GM23338 (cell line): ENCODE results near the gene NUPR1. TPM values are rescaled to one million over a fixed set of nuclear protein-coding genes. Genes with fewer than 3 reads are reported as not detected.

Source experiments
- ATAC-seq: fragments of 200-7000 bp; cut with Tn5 transposase; 3 replicates; pipeline ENCODE4 v1.9.1; 2020
- DNase-seq: peaks from one replicate; pipeline ENCODE4 v3.0.0-alpha.2; 2015; ENCODE audit warnings: low spot score
- H2AFZ ChIP-seq: fragments of 200-600 bp; sonication (generic); 2 replicates; pipeline ENCODE4 v1.8.0; 2016; ENCODE audit warnings: antibody characterized with exemption, mild to moderate bottlenecking, moderate library complexity
- H3F3A ChIP-seq: fragments of 200-600 bp; sonication (generic); replicated peaks from 2 replicates; pipeline ENCODE4 v1.8.0; 2017; ENCODE audit warnings: antibody characterized with exemption, mixed run types, low read depth
- H3K27ac ChIP-seq: fragments of 200-600 bp; sonication (generic); 2 replicates; pipeline ENCODE4 v1.6.1; 2016; ENCODE audit warnings: low read depth
- H3K27me3 ChIP-seq: fragments of 200-600 bp; sonication (generic); 2 replicates; pipeline ENCODE4 v1.8.0; 2016; ENCODE audit warnings: mild to moderate bottlenecking, mixed run types, moderate library complexity; ENCODE audit not compliant: insufficient read depth
- H3K36me3 ChIP-seq: fragments of 200-600 bp; sonication (generic); 2 replicates; pipeline ENCODE4 v1.8.0; 2016; ENCODE audit warnings: mild to moderate bottlenecking; ENCODE audit not compliant: insufficient read depth
- H3K4me1 ChIP-seq: fragments of 200-600 bp; sonication (generic); 2 replicates; pipeline ENCODE4 v1.8.0; 2016; ENCODE audit warnings: mild to moderate bottlenecking, moderate library complexity; ENCODE audit not compliant: insufficient read depth
- H3K4me2 ChIP-seq: fragments of 200-600 bp; sonication (generic); 2 replicates; pipeline ENCODE4 v1.7.1; 2017; ENCODE audit warnings: mixed run types
- H3K4me3 ChIP-seq: fragments of 200-600 bp; sonication (generic); 2 replicates; pipeline ENCODE4 v1.6.1; 2016; ENCODE audit warnings: mixed run types
- H3K79me2 ChIP-seq: fragments of 200-600 bp; sonication (generic); replicated peaks from 2 replicates; pipeline ENCODE4 v1.8.0; 2017; ENCODE audit warnings: mild to moderate bottlenecking; ENCODE audit not compliant: insufficient read depth
- H3K9me2 ChIP-seq: fragments of 200-600 bp; sonication (generic); 2 replicates; pipeline ENCODE4 v1.8.0; 2017; ENCODE audit not compliant: insufficient read depth
- H4K20me1 ChIP-seq: fragments of 200-600 bp; sonication (generic); replicated peaks from 2 replicates; pipeline ENCODE4 v1.8.0; 2017; ENCODE audit warnings: mild to moderate bottlenecking; ENCODE audit not compliant: insufficient read depth
- H3K27ac Mint-ChIP-seq: 2 replicates; pipeline ENCODE4 v1.8.0; 2020; ENCODE audit warnings: inconsistent platforms, mild to moderate bottlenecking, moderate library complexity, mixed read lengths
- H3K27me3 Mint-ChIP-seq: 3 replicates; pipeline ENCODE4 v1.8.0; 2022; ENCODE audit warnings: low read depth, mild to moderate bottlenecking, moderate library complexity, mixed read lengths, inconsistent platforms; ENCODE audit not compliant: insufficient read depth, poor library complexity
- H3K36me3 Mint-ChIP-seq: 3 replicates; pipeline ENCODE4 v1.8.0; 2021; ENCODE audit warnings: low read depth, mild to moderate bottlenecking, inconsistent platforms, moderate library complexity, mixed read lengths
- H3K4me1 Mint-ChIP-seq: 3 replicates; pipeline ENCODE4 v1.8.0; 2020; ENCODE audit warnings: mild to moderate bottlenecking, inconsistent platforms, mixed read lengths
- H3K4me3 Mint-ChIP-seq: 3 replicates; pipeline ENCODE4 v1.8.0; 2021; ENCODE audit warnings: moderate library complexity, mild to moderate bottlenecking, inconsistent platforms, mixed read lengths
- H3K9me3 Mint-ChIP-seq: 3 replicates; pipeline ENCODE4 v1.8.0; 2020; ENCODE audit warnings: moderate library complexity, mild to moderate bottlenecking, inconsistent platforms, mixed read lengths
- EZH2 ChIP-seq: fragments of 200-600 bp; sonication (generic); IDR thresholded peaks from one replicate; pipeline ENCODE4 v1.8.0; 2017; ENCODE audit warnings: antibody characterized with exemption, mild to moderate bottlenecking, low read depth; ENCODE audit not compliant: unreplicated experiment
- EZH2phosphoT487 ChIP-seq: fragments of 200-600 bp; sonication (generic); IDR thresholded peaks from one replicate; pipeline ENCODE4 v1.8.1; 2018; ENCODE audit warnings: antibody characterized with exemption; ENCODE audit not compliant: unreplicated experiment
- NANOG ChIP-seq: IDR thresholded peaks from 2 replicates; pipeline ENCODE4 v1.6.1; 2016; ENCODE audit warnings: antibody characterized with exemption, borderline replicate concordance
- ZNF114 ChIP-seq: fragments of 250-450 bp; sonication (Bioruptor Pico); IDR thresholded peaks from 2 replicates; pipeline ENCODE4 v1.5.0; 2020; ENCODE audit warnings: mild to moderate bottlenecking, moderate library complexity
- polyA plus RNA-seq: library from polyadenylated mRNA; unstranded; fragments of >200 nt; fragmentation: Nextera tagmentation; extraction: Ambion mirVana; gene quantifications from 2 replicates; pipeline ENCODE4 v1.2.1, GENCODE V29; 2016
- total RNA-seq: library from RNA; depleted of rRNA; stranded (reverse); fragments of >200 nt; shearing (Covaris generic); gene quantifications from 2 replicates; pipeline ENCODE4 v1.2.3, GENCODE V29; 2014
- TF ChIP-seq, protein P1 (sequence below), 2 experiments: fragments of 200-600 bp in 1 of 2; sonication (generic) in 1 of 2; conservative IDR thresholded peaks; 2 replicates each; pipeline versions ENCODE4 v1.5.1 to v1.6.1; 2016 to 2017; ENCODE audit warnings: antibody characterized with exemption in 2 of 2, low read depth in 2 of 2, mild to moderate bottlenecking in 2 of 2, moderate library complexity in 1 of 2
- TF ChIP-seq, protein P2 (sequence below): fragments of 250-450 bp; sonication (Bioruptor Pico); IDR thresholded peaks from 2 replicates; pipeline ENCODE4 v1.5.0; 2020; ENCODE audit warnings: mild to moderate bottlenecking, moderate library complexity

Gene NUPR1
- total and polyA plus RNA-seq, 2 experiments from 2014 or later, result 0.03 to 0.48 TPM

DNA sequence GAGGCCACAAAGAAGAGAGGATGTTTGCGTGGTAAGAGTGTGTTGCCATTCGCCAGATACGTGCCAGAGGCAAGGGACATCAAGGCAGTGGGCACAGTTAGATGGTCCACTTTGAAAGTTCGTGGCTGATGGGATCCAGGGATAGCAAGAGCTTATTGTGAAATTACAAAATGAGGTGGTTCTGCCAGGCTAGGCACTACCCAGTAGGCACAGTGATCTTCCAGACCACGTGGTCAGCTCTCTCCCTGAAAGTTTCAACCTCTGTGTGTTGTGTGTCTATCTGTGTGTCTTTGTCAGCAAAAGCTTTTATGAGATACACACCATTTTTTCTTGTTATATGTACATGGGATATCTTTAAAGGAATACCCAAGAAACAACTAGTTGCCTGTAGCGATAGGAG, 24.4 kb upstream of the NUPR1 start:
- Histone ChIP-seq H3K27me3 (no peaks in the 10 kb centered on the region), H2AFZ (no peak overlapping the region), H3K27ac (no peak overlapping the region), H4K20me1 (no peaks in the 10 kb centered on the region), H3K9me2 (no peaks in the 10 kb centered on the region), H3K4me3 (no peak overlapping the region), H3F3A (no peaks in the 10 kb centered on the region), H3K36me3 (peaks cover 4% of the 10 kb centered on the region; the same call in 1 of the 2 replicates), H3K79me2 (0 out of 2 replicates have a peak, but pooled peaks cover 3% of the 10 kb centered on the region), H3K4me1 (no peaks in the 10 kb centered on the region), H3K4me2 (no peak overlapping the region)
- DNase-seq, result no peak
- Mint-ChIP-seq H3K4me3 (no peak overlapping the region), H3K9me3 (peaks cover 24% of the 10 kb centered on the region), H3K27ac (no peak overlapping the region), H3K4me1 (no peaks in the 10 kb centered on the region), H3K36me3 (peaks cover 36% of the 10 kb centered on the region), H3K27me3 (no peaks in the 10 kb centered on the region)
- no peak for TF ChIP-seq NANOG
- TF ChIP-seq EZH2phosphoT487, result no peak
- no peak for TF ChIP-seq EZH2
- TF ChIP-seq, protein P1, sequence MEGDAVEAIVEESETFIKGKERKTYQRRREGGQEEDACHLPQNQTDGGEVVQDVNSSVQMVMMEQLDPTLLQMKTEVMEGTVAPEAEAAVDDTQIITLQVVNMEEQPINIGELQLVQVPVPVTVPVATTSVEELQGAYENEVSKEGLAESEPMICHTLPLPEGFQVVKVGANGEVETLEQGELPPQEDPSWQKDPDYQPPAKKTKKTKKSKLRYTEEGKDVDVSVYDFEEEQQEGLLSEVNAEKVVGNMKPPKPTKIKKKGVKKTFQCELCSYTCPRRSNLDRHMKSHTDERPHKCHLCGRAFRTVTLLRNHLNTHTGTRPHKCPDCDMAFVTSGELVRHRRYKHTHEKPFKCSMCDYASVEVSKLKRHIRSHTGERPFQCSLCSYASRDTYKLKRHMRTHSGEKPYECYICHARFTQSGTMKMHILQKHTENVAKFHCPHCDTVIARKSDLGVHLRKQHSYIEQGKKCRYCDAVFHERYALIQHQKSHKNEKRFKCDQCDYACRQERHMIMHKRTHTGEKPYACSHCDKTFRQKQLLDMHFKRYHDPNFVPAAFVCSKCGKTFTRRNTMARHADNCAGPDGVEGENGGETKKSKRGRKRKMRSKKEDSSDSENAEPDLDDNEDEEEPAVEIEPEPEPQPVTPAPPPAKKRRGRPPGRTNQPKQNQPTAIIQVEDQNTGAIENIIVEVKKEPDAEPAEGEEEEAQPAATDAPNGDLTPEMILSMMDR (conservative IDR thresholded peaks at IDR 0.05; ENCODE audit: low read depth in 2 of 2), result no peak
- no peak for TF ChIP-seq ZNF114 (CRISPR knock-in tag)
- TF ChIP-seq, protein P2, sequence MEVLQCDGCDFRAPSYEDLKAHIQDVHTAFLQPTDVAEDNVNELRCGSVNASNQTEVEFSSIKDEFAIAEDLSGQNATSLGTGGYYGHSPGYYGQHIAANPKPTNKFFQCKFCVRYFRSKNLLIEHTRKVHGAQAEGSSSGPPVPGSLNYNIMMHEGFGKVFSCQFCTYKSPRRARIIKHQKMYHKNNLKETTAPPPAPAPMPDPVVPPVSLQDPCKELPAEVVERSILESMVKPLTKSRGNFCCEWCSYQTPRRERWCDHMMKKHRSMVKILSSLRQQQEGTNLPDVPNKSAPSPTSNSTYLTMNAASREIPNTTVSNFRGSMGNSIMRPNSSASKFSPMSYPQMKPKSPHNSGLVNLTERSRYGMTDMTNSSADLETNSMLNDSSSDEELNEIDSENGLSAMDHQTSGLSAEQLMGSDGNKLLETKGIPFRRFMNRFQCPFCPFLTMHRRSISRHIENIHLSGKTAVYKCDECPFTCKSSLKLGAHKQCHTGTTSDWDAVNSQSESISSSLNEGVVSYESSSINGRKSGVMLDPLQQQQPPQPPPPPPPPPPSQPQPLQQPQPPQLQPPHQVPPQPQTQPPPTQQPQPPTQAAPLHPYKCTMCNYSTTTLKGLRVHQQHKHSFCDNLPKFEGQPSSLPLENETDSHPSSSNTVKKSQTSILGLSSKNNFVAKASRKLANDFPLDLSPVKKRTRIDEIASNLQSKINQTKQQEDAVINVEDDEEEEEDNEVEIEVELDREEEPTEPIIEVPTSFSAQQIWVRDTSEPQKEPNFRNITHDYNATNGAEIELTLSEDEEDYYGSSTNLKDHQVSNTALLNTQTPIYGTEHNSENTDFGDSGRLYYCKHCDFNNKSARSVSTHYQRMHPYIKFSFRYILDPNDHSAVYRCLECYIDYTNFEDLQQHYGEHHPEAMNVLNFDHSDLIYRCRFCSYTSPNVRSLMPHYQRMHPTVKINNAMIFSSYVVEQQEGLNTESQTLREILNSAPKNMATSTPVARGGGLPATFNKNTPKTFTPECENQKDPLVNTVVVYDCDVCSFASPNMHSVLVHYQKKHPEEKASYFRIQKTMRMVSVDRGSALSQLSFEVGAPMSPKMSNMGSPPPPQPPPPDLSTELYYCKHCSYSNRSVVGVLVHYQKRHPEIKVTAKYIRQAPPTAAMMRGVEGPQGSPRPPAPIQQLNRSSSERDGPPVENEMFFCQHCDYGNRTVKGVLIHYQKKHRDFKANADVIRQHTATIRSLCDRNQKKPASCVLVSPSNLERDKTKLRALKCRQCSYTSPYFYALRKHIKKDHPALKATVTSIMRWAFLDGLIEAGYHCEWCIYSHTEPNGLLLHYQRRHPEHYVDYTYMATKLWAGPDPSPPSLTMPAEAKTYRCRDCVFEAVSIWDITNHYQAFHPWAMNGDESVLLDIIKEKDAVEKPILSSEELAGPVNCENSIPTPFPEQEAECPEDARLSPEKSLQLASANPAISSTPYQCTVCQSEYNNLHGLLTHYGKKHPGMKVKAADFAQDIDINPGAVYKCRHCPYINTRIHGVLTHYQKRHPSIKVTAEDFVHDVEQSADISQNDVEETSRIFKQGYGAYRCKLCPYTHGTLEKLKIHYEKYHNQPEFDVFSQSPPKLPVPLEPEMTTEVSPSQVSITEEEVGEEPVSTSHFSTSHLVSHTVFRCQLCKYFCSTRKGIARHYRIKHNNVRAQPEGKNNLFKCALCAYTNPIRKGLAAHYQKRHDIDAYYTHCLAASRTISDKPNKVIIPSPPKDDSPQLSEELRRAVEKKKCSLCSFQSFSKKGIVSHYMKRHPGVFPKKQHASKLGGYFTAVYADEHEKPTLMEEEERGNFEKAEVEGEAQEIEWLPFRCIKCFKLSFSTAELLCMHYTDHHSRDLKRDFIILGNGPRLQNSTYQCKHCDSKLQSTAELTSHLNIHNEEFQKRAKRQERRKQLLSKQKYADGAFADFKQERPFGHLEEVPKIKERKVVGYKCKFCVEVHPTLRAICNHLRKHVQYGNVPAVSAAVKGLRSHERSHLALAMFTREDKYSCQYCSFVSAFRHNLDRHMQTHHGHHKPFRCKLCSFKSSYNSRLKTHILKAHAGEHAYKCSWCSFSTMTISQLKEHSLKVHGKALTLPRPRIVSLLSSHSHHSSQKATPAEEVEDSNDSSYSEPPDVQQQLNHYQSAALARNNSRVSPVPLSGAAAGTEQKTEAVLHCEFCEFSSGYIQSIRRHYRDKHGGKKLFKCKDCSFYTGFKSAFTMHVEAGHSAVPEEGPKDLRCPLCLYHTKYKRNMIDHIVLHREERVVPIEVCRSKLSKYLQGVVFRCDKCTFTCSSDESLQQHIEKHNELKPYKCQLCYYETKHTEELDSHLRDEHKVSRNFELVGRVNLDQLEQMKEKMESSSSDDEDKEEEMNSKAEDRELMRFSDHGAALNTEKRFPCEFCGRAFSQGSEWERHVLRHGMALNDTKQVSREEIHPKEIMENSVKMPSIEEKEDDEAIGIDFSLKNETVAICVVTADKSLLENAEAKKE, result no peak
- ATAC-seq, result no peak
